ENCODE measurements around the gene RENBP.

The RENBP gene

DNA sequence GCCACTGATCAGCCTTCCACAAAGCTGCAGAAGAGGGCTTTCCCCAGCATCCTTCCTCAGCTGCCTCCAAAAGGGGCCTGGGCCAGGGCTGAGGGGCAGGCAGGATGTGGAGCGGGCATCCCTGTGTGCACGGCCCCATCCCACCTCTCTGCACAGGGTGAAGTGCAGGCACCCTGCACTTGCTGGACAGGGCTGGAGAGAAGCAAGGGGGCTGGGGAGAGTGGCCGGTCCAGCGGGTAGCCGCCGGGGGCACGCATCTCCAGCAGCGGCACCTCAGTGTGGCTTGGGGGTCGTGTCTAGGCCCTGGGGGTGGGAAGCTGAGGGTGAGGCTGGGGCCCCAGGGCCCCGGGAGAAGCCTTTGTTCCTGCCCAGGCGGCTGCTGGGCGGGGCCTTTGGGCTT is 37.0 kb downstream of the RENBP start:
- TF ChIP-seq, protein P1, sequence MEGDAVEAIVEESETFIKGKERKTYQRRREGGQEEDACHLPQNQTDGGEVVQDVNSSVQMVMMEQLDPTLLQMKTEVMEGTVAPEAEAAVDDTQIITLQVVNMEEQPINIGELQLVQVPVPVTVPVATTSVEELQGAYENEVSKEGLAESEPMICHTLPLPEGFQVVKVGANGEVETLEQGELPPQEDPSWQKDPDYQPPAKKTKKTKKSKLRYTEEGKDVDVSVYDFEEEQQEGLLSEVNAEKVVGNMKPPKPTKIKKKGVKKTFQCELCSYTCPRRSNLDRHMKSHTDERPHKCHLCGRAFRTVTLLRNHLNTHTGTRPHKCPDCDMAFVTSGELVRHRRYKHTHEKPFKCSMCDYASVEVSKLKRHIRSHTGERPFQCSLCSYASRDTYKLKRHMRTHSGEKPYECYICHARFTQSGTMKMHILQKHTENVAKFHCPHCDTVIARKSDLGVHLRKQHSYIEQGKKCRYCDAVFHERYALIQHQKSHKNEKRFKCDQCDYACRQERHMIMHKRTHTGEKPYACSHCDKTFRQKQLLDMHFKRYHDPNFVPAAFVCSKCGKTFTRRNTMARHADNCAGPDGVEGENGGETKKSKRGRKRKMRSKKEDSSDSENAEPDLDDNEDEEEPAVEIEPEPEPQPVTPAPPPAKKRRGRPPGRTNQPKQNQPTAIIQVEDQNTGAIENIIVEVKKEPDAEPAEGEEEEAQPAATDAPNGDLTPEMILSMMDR (IDR thresholded peaks at IDR 0.05): no peak

DNA sequence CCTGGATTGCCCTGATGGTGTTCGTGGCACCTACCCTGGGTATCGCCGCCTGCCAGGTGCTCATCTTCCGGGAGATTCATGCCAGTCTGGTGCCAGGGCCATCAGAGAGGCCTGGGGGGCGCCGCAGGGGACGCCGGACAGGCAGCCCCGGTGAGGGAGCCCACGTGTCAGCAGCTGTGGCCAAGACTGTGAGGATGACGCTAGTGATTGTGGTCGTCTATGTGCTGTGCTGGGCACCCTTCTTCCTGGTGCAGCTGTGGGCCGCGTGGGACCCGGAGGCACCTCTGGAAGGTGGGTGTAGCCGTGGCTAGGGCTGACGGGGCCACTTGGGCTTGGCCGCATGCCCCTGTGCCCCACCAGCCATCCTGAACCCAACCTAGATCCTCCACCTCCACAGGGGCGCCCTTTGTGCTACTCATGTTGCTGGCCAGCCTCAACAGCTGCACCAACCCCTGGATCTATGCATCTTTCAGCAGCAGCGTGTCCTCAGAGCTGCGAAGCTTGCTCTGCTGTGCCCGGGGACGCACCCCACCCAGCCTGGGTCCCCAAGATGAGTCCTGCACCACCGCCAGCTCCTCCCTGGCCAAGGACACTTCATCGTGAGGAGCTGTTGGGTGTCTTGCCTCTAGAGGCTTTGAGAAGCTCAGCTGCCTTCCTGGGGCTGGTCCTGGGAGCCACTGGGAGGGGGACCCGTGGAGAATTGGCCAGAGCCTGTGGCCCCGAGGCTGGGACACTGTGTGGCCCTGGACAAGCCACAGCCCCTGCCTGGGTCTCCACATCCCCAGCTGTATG is 38.1 kb downstream of the RENBP start:
- TF ChIP-seq, protein P1 (IDR thresholded peaks at IDR 0.05): no peak

DNA sequence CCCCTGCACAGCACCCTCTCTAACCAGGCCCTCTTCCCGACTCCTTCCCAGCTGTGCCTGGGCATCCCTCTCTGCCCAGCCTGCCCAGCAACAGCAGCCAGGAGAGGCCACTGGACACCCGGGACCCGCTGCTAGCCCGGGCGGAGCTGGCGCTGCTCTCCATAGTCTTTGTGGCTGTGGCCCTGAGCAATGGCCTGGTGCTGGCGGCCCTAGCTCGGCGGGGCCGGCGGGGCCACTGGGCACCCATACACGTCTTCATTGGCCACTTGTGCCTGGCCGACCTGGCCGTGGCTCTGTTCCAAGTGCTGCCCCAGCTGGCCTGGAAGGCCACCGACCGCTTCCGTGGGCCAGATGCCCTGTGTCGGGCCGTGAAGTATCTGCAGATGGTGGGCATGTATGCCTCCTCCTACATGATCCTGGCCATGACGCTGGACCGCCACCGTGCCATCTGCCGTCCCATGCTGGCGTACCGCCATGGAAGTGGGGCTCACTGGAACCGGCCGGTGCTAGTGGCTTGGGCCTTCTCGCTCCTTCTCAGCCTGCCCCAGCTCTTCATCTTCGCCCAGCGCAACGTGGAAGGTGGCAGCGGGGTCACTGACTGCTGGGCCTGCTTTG is 38.9 kb downstream of the RENBP start:
- TF ChIP-seq, protein P1 (IDR thresholded peaks at IDR 0.05): no peak

DNA sequence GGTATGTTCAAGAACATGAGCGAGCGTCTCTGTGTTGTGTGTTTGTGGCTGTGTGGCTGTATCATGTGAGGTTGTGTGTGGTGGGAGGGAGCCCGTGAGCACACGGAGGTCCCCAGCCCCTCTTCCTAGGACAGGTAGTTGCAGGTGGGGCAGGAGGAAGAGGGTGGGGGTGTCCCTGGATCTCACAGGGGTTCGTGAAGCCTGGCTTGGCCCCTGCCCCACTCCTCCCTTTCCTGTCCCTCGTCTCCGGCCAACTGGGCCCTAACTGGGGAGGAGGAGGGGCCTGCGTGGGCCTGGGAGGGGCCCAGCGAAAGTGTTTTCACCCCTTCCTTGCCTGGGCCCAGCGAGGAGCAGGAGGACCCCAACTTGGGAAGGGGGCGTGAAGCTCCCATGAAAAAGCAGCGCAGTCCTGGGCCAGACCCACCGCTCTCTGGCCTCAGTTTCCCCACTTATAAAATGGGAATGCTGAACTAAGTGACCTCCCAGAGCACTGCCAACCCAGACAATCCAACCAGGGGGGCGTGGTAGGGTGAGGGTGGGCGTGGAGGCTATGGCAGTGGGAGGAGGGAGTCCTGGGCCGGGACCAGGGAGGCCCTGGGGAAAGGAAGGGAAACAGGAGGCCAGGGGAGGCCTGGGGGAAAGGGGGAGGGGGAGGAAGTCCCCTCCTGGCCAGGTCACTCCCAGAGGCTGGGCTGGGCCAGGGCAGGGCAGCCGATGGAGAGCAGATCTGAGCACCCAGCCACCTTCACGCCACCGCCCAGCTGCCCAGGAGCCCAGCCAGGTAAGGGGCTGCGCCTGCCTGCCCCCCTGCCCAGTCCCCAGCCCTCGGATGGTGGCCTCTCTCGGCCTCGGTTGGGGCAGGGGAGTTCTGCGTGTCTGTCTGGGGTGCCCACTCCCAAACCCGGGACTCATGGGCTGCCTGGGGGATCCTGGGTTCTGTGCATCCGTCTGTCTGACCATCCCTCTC is 40.2 kb downstream of the RENBP start, which contains the start of gene AVPR2:
Gene AVPR2, plus strand, starts transcription at position 683 of the 967 bp plus-strand sequence. CDS start 473 bp downstream, outside the sequence.
- TF ChIP-seq, protein P1 (IDR thresholded peaks at IDR 0.05): no peak

DNA sequence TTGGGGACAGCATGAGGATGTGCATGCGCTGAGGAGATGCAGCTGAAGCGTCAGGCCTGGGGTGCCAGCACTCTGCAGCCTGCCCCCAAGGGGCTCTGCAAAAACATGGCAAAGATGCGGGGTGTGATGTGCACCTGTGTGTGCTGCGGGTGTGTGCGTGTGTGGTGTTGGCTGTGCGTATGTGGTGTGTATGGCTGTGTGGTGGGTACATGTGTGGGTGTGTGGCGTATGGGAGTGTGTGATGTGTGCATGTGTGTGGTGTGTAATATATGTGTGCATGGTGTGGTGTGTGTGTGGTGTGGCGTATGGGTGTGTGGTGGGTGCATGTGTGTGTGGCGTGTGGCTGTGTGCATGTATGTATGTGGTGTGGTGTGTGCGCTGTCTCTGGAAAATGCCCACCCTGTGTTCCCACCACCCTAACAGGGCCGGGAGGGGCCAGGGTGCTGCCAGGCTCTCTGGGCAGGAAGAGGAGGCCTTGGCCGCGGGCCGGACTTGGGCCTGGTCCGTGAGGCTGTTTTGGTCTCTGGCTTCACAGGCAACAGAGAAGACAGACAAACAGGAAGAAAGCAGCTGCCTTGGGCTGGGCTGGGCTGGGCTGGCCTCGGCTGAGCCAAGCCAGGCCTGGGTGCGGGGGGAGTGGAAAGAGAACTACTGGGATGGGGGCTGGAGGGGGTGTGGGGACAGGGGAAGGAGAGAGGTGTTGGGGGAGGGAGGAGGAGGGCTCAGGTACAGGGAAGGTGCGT is 41.0 kb downstream of the RENBP start:
- TF ChIP-seq, protein P1 (IDR thresholded peaks at IDR 0.05): no peak

DNA sequence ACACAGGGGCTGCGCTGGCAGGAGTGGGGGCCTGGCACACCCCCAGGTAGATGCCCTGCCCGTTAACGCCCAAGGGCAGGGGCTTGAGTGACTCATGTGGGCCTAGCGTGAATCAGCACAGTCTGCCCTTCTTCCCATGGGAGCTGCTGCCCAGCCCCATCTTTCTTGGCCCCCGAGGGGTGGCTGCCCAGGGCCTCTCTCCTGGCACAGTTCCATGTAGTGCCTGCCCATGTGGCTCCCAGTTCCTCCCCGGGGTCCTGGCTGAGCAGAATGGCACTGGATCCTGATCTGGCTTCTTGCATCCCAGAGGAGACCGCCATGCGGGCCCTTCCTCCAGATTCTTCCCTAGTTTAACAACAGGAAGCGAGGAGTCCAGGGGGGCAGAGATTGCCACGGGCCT is 42.1 kb downstream of the RENBP start:
- TF ChIP-seq, protein P1 (IDR thresholded peaks at IDR 0.05): no peak

DNA sequence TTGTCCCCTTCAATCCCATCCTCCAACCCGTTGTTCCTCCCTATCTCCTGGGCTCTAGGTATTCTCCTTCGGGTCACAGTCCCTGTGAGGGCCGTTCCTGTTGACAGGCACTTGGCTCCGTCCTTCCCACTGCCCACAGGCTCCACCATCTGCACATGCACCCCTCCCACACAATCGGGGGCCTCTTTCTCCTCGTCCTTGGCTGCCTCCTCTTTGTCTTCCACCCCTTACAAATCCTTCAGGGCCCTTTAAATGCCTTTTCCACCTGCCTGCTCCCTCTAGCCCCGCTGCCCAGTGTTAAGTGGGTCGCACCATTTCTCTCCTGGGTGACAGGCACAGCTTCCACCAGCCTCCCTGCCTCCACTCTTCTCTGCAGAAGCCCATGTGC is 42.7 kb downstream of the RENBP start:
- TF ChIP-seq, protein P1 (IDR thresholded peaks at IDR 0.05): no peak
